HG02623 (cell line): Measurements from ENCODE around the gene CCNY.

Experiments used
- ATAC-seq: cut with Tn5 transposase; IDR thresholded peaks from one replicate; pipeline ENCODE4 v1.9.1; 2021; ENCODE audit warnings: moderate library complexity; ENCODE audit not compliant: unreplicated experiment

CCNY gene

DNA sequence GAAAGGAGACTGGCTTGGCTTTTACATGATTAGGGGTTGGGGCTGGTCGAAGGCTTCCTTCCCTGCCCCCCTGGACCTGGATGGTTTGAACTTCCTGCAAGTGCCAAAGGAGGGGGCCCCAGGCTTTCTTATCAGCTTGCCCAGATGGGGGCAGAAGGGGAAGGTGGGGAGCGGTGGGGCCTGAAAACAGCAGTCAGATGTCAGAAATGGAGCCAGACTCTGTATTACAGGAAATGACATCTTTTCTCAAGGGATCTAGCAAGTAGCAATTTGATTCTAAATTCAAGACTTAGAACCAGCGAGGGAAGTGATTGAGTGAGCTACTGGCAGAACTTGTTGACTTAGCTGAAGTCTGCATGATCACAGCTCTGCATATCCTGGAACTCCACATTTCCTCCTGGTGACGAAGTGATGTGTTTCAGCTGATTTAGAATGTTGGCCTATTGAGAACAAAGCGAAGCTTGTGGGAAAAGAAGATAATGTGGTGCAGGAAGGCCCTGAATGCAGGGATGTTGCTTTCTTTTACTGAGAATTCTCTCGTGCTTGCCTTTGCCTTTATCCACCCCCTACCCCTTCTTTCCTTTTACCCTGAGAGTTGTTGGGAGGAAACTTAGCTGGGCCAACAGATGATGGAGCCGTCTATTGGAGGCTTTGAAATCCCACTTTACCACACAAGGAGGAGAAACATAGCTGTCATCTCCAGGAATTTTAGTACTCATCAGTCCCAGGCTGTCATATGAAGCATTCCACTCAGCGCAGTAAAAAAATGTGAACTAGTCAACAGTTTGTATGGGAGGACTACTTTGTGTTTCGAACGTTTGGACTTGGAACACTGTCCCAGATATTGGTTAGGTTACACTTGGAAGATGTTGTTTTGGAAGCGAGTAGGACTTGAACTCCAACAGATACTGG is 43.2 kb downstream of the CCNY start:
- peak; percentile 57 for ATAC-seq

DNA sequence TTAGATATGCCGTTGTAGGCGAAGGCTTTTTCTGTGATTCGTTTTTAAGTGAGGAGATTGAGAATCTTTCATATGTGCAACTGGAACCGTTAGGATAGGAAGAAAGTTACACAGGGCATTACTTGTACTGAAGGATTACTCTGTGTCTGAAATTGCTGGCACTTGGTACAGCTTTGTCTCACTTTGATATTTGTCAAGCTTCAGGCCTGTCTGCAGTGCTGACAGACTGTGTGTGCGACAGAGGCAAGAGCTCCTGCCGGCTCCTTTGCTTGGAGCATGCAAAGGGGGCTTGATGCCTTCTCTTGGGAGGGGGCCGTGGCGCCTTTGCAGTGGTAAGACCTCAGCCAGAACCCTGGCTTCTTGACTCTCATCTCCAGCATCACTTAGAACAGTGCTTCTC is 45.8 kb downstream of the CCNY start:
- no peak for ATAC-seq

- no peak for ATAC-seq
These were observed 48.1 kb downstream of the CCNY start for GRCh38 chr10:35384265-35384868.

DNA sequence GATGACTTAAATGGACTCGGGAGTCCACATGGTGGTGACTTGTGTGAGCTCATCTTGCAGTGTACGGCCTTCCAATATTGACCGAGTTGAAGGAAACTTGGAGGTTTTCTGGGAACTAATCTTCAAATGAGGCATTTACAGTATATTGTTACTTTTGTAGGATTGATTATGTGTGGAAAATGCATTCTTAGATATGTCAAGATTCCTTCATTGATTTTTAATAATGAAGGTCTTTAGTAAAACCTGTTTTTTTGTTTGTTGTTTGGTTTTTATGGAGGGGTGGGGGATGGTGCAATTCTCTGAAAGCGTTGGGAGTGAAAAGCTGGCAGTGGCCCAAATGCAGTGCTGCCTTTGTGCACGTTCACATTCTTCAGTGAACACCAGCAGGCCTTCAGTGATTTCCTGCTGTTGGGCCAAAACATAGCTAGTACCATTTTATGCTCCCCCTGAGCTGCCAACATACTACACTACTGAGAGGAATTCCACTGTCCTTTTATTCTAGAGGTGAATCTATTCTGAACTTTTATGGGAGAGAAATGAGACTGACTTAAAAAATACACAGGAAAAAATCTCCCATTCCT is 50.4 kb downstream of the CCNY start:
- ATAC-seq: no peak

DNA sequence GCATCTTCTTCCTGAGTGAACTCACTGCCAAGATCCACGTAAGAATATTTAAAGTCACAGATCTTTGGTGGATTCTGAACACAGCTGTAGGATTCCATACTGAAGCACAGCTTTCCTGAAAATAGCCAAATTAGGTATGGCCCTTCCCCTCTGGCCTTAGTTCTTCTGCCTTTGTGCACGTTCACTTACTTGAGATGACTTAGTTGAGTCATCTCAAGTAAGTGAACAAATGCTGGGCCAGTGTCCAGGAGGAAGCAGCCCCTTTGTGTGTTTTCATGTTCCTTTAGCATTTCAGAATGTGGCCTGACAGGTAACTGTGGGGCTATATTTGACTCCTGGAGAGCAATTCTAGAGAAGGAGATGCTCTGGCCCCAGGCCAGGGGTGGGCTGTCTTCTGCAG is 51.5 kb downstream of the CCNY start:
- ATAC-seq: peak; percentile 69

GRCh38 chr10:35388197-35388596 is 51.9 kb downstream of the CCNY start:
- peak; percentile 32 for ATAC-seq

GRCh38 chr10:35388682-35389081 is 52.4 kb downstream of the CCNY start:
- ATAC-seq: no peak

DNA sequence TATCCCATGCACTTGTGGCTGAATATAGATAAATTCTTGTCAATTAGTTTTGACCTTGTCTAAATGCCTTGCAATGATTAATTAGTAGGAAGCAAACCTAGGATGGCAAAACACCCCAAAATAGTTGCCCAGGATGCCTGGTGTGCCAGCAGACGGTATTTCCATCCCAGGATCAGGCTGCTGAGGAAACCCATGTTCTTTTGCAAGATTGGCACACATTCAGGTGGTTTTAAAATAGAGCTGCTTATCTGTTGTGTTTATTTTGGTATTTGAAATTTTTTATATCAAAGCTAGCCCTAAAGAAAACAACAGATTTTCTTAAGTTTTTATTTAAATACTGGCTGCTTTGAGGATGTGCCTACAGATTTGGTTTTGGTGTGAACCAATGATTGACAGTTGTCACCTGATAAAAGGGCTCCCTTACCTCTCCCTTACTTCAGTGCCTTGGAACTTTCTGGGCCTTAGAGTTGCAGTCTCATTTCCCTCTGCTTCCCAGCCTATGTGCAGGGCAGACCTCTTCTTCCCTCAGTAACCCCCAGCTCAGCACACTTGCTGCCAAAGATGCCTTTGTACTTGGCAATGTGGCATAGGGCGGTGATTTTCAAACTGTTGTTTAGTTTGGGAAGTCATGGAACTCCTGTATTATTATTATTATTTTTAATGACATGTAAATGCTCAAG is 54.0 kb downstream of the CCNY start:
- no peak for ATAC-seq

DNA sequence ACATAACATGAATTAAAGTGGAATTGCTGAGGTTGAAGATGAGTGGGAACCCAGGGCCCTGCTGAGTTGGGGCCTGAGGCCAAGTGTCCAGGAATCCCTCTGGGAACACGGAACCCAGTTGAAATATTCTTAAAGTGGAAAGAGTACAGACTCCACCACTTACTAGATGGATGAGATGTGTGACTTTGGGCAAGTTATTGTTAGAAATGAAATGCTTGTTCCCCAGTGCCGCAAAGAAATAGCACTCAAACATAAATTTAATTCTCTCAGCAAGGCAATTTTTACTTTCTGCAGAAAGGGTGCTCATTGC is 54.5 kb downstream of the CCNY start:
- no peak for ATAC-seq

DNA sequence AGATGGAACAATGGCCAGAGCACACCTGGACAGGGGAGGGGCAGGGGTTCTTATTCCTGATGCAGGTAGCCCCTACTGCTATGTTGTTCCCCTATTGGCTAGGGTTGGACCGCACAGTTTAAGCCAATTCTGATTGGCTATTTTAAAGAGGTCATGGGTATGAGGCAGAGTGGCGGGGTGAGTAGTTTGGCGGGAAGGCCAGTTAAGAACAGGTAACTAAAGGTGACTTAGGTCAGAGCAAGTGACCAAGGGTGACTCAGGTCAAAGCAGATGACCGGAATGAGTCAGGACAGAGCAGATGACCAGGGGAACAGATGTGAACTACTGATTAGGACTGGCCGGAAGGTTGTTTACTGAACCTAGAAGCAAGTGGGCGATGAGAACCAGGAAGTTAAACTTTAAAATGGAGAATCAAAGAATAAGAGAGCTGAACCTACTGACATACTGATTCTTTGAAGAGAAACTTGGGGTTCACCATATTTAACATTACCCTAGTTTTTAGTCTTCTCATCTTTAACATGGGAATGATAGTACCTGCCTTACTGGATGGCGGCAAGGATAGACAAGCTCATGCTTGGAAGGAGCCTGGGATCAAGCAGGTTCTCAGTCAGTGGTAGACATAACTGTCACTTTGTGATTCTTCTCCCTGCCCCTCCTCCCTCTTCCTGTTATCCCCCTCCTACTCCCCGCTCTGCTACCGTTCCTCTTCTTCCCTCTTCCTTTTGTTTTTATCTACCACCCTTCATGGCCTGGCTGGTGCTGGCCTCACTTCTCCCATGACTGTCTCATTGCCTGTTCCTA is 55.0 kb downstream of the CCNY start:
- no peak for ATAC-seq

DNA sequence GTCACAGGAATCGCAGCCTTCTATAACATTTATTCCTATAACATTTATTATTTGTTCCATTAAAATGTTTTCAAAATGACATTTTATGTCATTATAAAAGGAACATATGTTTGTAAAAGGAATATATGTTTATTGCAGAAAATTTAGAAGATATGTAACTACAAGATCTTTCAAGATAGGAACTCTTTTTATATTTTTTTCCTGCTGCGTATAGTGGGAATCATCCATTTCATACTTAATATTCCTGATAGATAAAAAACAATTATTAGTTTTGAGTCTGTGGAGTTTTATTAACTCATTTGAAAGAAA is 55.6 kb downstream of the CCNY start:
- ATAC-seq: no peak

DNA sequence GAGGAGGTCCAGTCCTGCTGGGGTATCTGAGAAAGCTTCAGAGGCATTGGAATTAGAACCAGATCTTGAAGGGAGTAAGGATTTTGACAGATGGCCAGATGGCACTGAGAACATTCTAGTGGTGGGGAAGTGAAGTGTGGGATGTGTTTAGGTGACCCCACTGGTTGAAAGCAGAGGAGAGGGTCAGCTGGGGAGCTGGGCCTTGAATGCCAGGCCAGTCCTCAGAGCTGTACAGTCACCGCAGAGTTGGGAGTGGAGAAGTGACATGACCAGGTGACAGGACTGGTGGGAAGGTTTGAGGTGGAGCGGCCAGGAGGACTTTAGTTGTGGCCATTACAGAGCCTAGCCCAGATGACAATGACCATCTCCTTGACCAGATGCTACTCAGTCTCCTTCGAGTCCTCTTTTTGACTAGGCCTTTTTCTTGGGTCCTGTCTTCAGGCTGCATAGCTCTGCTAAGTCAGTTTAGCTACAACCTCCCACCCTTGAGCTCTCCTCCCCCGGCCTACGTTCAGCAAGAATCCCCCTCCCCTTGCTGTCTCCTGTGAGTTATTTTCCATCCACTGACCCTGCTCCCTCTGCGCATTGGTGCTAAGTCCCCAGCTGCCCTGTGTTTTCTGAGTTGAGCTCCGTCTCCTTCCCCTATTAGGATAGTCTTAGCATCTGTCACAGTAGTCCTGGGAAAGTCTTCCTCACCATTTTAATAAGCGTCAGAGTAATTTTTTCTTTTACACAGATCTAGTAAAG is 56.3 kb downstream of the CCNY start:
- no peak for ATAC-seq

GRCh38 chr10:35394411-35394851 is 58.1 kb downstream of the CCNY start:
- ATAC-seq: no peak

DNA sequence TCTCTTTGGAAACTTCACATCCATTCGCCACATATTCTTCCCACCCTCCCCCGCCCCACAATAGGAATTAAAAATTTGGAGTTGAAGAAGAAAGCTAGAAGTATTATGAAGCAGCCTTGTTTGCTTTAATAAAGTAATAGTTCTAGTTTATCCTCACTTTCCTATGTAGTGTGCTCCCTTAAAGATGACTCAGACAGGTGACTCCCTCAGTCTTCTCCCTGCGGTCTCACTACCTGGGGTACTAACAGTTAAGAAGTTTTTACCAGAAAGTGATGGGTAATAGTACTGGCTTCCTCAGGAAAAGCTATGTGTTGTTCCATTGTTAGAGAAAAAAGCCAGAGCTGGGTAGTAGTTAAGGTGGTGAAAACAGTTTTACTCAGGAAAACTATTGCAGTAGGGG is 58.6 kb downstream of the CCNY start:
- no peak for ATAC-seq

GRCh38 chr10:35396560-35397434 is 60.5 kb downstream of the CCNY start:
- ATAC-seq: no peak

- ATAC-seq: no peak
These were observed 61.6 kb downstream of the CCNY start for GRCh38 chr10:35397953-35398352.

DNA sequence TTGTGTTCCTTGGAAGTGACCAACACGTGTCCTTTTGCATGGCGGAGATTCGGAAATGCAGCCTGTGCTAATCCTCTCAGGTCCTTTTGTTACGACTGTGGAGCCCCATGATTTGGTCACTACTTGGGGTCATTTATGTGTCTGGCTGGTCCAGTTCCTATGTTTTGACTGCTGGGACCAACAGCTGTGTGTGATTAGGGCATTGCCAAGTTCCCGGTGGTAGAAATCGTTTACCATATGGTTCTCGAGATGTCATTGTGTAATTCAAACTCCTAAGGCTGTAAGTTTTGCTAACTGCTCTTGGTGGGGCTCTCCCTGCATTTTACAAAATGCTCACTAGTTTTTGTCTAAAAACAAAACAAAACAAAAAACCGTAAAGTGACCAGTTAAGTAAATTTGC is 62.0 kb downstream of the CCNY start:
- ATAC-seq: no peak

- ATAC-seq: no peak
These were observed 62.6 kb downstream of the CCNY start for GRCh38 chr10:35398908-35399307.

- ATAC-seq: no peak
These were observed 63.2 kb downstream of the CCNY start for GRCh38 chr10:35399414-35400009.
